ENCODE results near the gene PHACTR3.

The PHACTR3 gene

GRCh38 chr20:59624401-59624800 is 20.1 kb downstream of the PHACTR3 start:
- no peak for DNase-seq

- DNase-seq, result no peak
Observed at GRCh38 chr20:59625214-59625922, 21.0 kb downstream of the PHACTR3 start.

- DNase-seq, result no peak
Observed at GRCh38 chr20:59627298-59627697, 23.0 kb downstream of the PHACTR3 start.

- no peak for DNase-seq
Observed at GRCh38 chr20:59628171-59628570, 23.8 kb downstream of the PHACTR3 start.

DNA sequence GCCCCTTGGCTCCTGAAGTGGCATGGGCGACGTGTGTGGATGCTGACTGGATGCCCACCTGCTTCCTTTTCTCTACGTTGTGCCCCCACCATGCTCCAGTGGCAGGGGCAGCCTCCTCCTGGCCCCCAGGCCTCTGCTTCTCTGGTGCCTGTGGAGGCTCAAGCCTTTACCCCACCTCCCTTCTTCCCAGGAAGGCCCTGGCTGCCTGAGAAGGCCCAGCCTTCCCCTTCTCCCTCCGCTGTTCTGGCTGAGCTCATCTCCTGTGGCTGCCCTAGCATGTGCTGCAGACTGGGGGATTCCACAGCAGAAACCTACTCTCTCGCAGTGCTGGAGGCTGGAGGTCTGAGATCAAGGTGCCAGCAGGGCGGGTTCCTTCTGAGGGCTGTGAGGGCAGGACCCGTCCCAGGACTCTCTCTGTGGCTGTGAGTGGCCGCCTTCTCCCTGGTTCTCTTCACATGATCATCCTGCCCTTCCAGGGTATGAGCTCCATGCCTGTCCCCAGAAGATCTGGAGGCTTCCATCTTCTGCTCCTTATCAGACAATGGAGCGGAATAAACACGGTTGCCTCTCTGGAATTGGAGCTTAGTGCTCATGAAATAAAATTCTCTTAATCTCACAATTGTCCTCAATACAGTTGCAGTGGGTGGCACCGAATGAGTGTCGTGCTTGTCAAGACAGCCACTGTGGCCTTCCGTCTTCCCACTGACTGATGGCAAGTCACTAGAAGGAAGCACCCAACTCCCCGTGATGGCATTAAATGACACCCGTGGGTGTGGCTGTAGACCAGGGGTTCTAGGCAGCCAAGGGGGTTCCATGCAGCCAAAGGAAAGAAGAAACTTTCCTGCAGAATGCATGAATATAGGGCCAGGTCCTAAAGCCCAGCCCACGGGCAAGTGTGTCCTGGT is 25.1 kb downstream of the PHACTR3 start:
- no peak for DNase-seq

DNA sequence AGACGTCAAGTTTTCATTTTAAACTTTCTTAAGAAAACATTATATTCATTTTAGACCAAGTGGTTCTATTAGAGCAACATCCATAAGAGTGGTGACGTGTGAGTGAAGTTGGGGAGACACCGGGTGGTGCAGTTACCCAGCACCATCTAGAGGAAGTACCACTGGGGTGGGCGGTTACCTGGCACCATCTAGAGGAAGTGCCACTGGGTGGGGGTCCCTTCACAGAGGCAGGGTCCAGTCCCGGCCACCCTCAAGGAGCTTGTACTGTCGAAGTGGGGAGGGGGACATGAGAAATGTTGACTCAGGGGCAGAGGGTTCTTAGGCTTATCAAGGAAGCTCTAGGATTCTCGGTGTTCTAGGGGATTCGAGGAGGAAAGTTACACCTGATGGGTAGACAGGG is 26.2 kb downstream of the PHACTR3 start:
- no peak for DNase-seq

- DNase-seq, result no peak
Observed at GRCh38 chr20:59631751-59632540, 27.6 kb downstream of the PHACTR3 start.

- DNase-seq, result no peak
Observed at GRCh38 chr20:59632541-59633113, 28.3 kb downstream of the PHACTR3 start.

- no peak for DNase-seq
Observed at GRCh38 chr20:59633656-59634251, 29.4 kb downstream of the PHACTR3 start.

GRCh38 chr20:59634435-59635005 is 30.2 kb downstream of the PHACTR3 start:
- no peak for DNase-seq

GRCh38 chr20:59636766-59637370 is 32.5 kb downstream of the PHACTR3 start:
- DNase-seq, result no peak

DNA sequence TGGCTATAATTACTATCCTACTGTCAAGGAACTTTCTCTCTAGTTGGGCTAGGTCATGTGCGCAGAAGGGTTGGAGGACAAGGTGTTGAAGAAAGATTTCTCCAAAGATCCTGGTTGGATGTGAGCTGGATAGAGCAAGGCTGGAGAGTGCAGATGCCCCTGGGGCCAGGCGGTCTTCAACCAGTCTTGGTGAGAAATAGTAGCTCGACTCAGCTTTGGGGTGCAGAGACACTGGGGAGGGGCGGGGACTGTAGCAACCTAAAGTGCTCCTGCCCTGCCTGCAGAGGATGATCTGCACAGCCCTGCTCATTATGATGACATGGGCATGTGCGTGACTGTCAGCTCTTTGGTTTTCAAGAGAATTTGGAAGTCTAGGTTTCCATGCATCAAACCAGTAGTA is 35.9 kb downstream of the PHACTR3 start:
- DNase-seq, result no peak

DNA sequence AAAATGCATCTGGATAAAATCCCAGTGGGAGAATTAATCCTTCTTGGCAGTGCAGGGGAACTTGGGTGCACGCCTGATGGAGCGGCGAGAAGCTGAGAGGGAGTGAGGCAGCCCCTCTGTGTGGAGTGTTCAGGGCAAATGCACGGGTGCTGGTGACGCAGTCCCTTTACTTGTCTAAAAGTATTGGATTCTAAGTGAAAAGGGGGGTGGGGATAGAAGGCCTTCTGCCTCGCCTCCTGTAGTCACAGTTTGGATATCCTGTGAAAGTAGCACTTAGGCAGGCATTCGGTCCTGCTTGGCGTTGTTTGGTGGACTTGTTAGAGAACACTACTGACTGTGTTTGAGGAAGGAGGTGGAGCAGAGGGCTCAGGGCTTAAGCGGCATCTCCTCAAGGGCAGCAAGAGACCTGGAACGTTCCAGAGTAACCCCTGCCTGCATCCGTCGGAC is 39.3 kb downstream of the PHACTR3 start:
- DNase-seq, result no peak

DNA sequence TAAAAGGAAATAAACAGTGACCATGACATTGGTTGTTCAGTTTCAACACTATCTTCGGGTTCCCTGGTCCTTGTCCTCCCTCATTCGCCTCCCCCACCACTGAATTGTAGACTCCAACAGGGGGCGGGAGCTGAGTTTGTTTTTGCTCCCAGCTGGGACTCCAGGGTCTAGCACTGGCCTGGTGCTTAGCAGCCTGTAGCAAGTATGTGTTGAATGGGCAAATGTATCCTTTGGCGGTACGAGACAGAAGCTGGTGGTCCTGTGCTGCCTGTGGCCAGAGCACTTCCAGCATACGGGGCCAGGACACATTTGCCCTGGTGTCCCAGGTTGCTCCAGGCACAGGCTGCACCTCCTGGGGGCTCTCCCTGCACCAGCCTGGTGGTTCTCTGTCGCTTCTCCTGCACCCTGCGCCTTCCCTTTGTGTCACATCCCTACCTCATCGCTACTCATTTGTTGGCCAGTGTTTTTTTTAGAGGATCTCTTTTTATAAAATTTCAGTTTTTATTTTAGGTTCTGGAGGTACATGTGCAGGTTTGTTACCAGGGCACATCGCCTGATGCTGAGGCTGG is 40.1 kb downstream of the PHACTR3 start:
- DNase-seq, result no peak

DNA sequence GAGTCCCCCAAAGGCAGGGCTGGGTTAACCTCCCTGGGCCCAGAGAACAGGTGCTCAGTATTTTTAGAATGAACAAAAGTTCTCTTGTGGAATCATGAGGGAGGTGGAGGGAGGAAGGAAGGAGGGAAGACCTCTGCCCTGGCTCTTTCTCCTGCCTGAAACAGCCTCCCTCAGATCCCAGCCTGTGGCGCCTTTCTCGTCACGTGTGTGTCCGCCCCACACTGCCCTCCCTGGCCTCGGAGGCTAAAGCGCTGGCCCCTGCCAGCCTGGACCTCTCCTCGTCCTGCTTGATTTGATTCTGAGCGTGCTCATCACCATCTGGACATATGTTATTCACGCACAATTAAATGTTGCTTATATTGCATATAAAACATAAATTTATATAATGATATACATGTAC is 40.9 kb downstream of the PHACTR3 start:
- DNase-seq, result no peak

DNA sequence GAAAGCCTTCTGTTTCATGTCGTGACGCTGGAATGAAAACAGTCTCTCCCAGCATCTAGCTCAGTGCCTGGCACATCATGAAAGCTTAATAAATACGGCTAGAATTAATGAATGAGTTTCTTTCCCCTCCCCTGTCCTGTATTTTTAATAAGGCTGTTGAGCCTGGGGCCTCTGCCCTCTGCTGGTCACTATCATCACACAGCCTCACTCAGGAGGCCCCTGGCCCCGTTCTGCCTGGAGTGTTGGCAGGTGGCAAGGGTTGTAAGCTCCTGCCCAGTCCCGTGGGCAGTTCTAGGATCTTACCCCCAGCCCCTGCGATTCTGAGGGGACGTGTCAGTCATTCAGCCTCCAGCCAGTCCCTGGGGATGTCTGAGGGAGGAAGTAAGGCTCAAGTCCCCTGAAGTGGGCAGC is 41.4 kb downstream of the PHACTR3 start:
- no peak for DNase-seq

GRCh38 chr20:59646487-59646886 is 42.1 kb downstream of the PHACTR3 start:
- no peak for DNase-seq

DNA sequence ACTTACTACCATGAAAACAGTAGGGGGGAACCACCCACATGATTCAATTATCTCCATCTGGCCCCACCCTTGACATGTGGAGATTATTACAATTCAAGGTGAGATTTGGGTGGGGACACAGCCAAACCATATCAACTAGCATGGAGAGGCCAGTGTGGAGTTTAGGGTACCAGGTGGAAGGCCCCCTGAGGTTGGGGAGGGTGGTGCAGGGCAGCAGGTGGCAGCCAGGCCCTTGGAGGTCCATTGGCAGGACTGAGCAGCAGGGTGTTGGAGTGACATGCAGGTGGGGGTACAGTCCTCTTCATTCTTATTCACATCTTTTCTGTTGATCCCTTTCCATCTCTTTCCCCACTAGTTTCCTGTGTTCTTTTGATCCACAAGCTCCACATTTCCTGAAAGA is 42.9 kb downstream of the PHACTR3 start:
- DNase-seq, result no peak

- DNase-seq, result no peak
Observed at GRCh38 chr20:59648466-59649070, 44.2 kb downstream of the PHACTR3 start.

- no peak for DNase-seq
Observed at GRCh38 chr20:59650418-59650817, 46.1 kb downstream of the PHACTR3 start.

GRCh38 chr20:59652381-59652780 is 48.0 kb downstream of the PHACTR3 start:
- no peak for DNase-seq
